ENCODE results near the gene ZC3H7B. TPM values are rescaled to one million over a fixed set of nuclear protein-coding genes. Genes with fewer than 3 reads are reported as not detected.

The ZC3H7B gene
- total and polyA plus RNA-seq, 12 donors: 31.2 to 133 (median 77.6) TPM

GRCh38 chr22:41359376-41359775 is 58.1 kb downstream of the ZC3H7B start:
- intact Hi-C loops (cut with DNase I): no loop called here
- Histone ChIP-seq H3K9me3 (replicated peaks in 1 of 3) (no peaks in the 10 kb centered on the region), H3K27ac (no peak overlapping the region), H3K4me1 (replicated peaks in 1 of 2) (no peaks in the 10 kb centered on the region), H3K36me3 (replicated peaks in 1 of 2) (peaks cover 0 to 41% of the 10 kb centered on the region in 2 donors), H3K27me3 (no peaks in the 10 kb centered on the region), H3K4me3 (no peak overlapping the region)
- no peak for DNase-seq
- 81 to 89% (median 84%) methylated on average over 4 of the region's 4 CpGs for WGBS, 4 donors
- no peak for TF ChIP-seq CTCF (IDR thresholded peaks at IDR 0.05)
- no peak for TF ChIP-seq POLR2A (IDR thresholded peaks at IDR 0.05)

- no peaks in the 10 kb centered on the region for H3K4me1 ChIP-seq (replicated peaks in 1 of 2)
- no peak for TF ChIP-seq CTCF (IDR thresholded peaks at IDR 0.05)
- TF ChIP-seq POLR2A (IDR thresholded peaks at IDR 0.05): no peak
- no peak overlapping the region for H3K27ac ChIP-seq
- H3K27me3 ChIP-seq: no peaks in the 10 kb centered on the region
- H3K36me3 ChIP-seq (replicated peaks in 1 of 2): peaks cover 0 to 33% of the 10 kb centered on the region in 2 donors
- intact Hi-C loops (cut with DNase I): no loop called here
- no peak overlapping the region for H3K4me3 ChIP-seq
- DNase-seq: no peak
- 65 to 77% (median 73%) methylated on average over 11 of the region's 11 CpGs for WGBS, 4 donors
- no peaks in the 10 kb centered on the region for H3K9me3 ChIP-seq (replicated peaks in 1 of 3)
These were observed 58.8 kb downstream of the ZC3H7B start for GRCh38 chr22:41360126-41360525.

GRCh38 chr22:41361716-41362310 is 60.5 kb downstream of the ZC3H7B start:
- WGBS, 4 donors: 87 to 90% (median 88%) methylated on average over 13 of the region's 13 CpGs

GRCh38 chr22:41362615-41363014 is 61.3 kb downstream of the ZC3H7B start:
- H3K4me1 ChIP-seq (replicated peaks in 1 of 2): peaks cover 3 to 8% of the 10 kb centered on the region in 2 donors
- 78 to 88% (median 82%) methylated on average over 5 of the region's 5 CpGs for whole genome bisulfite sequencing, 4 donors
- peaks cover 0 to 8% of the 10 kb centered on the region in 2 donors for H3K36me3 ChIP-seq (replicated peaks in 1 of 2)
- intact Hi-C loops (cut with DNase I): no loop called here
- H3K27ac ChIP-seq: no peak overlapping the region
- no peak for DNase-seq
- H3K27me3 ChIP-seq: no peaks in the 10 kb centered on the region
- H3K9me3 ChIP-seq (replicated peaks in 1 of 3): no peaks in the 10 kb centered on the region
- TF ChIP-seq CTCF (IDR thresholded peaks at IDR 0.05) (no peak), POLR2A (IDR thresholded peaks at IDR 0.05) (no peak)
- H3K4me3 ChIP-seq: no peak overlapping the region

More at GRCh38 chr22:41361716-41362310, 60.5 kb downstream of the ZC3H7B start:
- peak in 2 of 7 donors; percentile 31 to 51 for DNase-seq
- no peaks in the 10 kb centered on the region for H3K9me3 ChIP-seq (replicated peaks in 1 of 3)
- H3K4me1 ChIP-seq (replicated peaks in 1 of 2): peaks cover 0 to 3% of the 10 kb centered on the region in 2 donors
- TF ChIP-seq CTCF (IDR thresholded peaks at IDR 0.05) (no peak), POLR2A (IDR thresholded peaks at IDR 0.05) (no peak)
- no peak overlapping the region for H3K4me3 ChIP-seq
- peaks cover 0 to 16% of the 10 kb centered on the region in 2 donors for H3K36me3 ChIP-seq (replicated peaks in 1 of 2)
- intact Hi-C loops (cut with DNase I): no loop called here
- H3K27me3 ChIP-seq: no peaks in the 10 kb centered on the region
- no peak overlapping the region for H3K27ac ChIP-seq
